GM10248 (cell line): ENCODE results near the gene TMEM63A.

Experiments
- CTCF ChIA-PET: fragments of 300-600 bp; sonication (Branson Sonifier 250); formaldehyde crosslinking; extraction: SDS; loops from one replicate; lab custom pipeline; 2021; ENCODE audit warnings: antibody characterized with exemption; lab: Yijun Ruan, JAX
- POLR2A ChIA-PET: fragments of 350-650 bp; sonication (Branson Sonifier 250); formaldehyde crosslinking; extraction: SDS; loops from one replicate; lab custom pipeline; 2020; ENCODE audit warnings: antibody characterized with exemption; lab: Yijun Ruan, JAX
- DNase-seq: peaks from one replicate; pipeline ENCODE4 v3.0.0; 2012; ENCODE audit errors: extremely low spot score
- TF ChIP-seq, protein P1 (sequence below): IDR thresholded peaks from 2 replicates; pipeline ENCODE4 v1.5.1; 2012; ENCODE audit warnings: mild to moderate bottlenecking, low read depth; ENCODE audit errors: extremely low read depth, missing control alignments, control extremely low read depth

The TMEM63A gene

DNA sequence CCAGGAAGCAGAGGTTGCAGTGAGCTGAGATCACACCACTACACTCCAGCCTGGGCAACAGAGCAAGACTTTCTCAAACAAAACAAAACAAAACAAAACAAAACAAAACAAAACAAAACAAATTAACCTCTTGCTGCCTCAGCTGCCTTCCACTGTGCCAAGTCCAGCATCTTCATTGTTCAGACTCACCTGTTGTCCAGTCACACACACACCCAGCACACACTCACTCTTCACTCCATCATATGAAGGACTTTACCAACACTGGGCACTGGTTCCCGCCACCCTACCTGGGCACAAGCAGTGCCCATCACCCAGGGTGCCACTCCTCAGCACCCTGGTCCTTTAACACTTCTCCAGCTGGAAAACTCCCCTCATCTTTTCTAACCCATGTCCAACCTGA, 27.3 kb upstream of the TMEM63A start:
- TF ChIP-seq, protein P1, sequence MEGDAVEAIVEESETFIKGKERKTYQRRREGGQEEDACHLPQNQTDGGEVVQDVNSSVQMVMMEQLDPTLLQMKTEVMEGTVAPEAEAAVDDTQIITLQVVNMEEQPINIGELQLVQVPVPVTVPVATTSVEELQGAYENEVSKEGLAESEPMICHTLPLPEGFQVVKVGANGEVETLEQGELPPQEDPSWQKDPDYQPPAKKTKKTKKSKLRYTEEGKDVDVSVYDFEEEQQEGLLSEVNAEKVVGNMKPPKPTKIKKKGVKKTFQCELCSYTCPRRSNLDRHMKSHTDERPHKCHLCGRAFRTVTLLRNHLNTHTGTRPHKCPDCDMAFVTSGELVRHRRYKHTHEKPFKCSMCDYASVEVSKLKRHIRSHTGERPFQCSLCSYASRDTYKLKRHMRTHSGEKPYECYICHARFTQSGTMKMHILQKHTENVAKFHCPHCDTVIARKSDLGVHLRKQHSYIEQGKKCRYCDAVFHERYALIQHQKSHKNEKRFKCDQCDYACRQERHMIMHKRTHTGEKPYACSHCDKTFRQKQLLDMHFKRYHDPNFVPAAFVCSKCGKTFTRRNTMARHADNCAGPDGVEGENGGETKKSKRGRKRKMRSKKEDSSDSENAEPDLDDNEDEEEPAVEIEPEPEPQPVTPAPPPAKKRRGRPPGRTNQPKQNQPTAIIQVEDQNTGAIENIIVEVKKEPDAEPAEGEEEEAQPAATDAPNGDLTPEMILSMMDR, result no peak
- ChIA-PET CTCF (interaction anchor here (1.4 to 4.3 kb wide), 8 partner anchors 11 to 435 kb away, joined by 4 to 43 read pairs (median 10); partner anchors contain the start of genes PYCR2, SRP9 and TMEM63A), POLR2A (no interaction called here)

DNA sequence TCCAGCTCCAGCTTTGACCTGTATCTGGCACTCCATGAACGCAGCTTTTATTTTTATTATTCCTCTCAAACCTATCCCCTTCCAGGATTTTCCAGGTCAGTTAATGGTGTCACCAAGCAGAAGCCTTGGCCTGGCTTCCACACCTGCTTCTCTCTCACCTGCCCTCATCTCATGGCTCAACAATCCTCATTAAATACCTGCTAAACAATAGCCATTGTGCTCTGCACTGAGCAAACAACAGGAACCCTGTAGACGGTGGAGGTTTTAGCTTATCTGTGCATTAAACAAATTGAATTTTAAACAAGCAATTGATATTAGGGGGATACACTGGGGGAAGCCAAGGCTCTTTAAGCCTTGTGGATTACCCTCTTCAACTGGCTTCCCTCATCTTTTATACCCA, 26.6 kb upstream of the TMEM63A start:
- TF ChIP-seq, protein P1, result no peak
- DNase-seq, result no peak
- ChIA-PET POLR2A (no interaction called here), CTCF (interaction anchor here (1.0 to 4.3 kb wide), 5 partner anchors 11 to 434 kb away, joined by 3 to 34 read pairs (median 4); partner anchors contain the start of gene TMEM63A)

More for the DNA sequence above, 27.3 kb upstream of the TMEM63A start:
- DNase-seq, result no peak

DNA sequence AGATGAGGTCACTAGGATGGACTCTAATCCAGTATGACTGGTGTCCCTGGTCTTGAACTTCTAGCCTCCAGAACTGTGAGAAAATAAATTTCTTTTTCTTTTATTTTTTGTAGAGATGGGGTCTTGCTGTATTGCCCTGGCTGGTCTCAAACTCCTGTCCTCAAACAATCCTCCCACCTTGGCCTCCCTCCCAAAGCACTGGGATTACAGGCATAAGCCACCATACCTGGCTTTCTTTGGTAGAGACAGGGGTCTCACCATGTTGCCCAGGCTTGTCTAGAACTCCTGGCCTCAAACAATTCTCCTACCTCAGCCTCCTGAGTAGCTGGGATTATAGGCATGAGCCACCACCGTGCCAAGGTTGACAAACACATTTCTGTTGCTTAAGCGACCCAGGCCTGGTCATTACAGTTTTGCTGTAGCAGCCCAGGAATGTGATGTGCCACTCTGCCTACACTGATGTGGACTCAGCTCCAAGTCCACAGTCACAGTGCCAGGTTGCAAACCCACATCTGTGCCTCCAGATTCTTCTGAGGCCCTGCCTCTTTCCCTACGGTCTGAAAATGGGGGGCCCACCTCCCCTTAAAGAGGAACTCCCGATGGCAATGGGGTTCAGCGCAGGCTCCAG, 25.9 kb upstream of the TMEM63A start:
- ChIA-PET POLR2A (no interaction called here), CTCF (interaction anchor here (1.0 to 4.3 kb wide), 6 partner anchors 10 to 433 kb away, joined by 3 to 34 read pairs (median 4); partner anchors contain the start of genes SRP9 and TMEM63A)
- TF ChIP-seq, protein P1, result no peak
- no peak for DNase-seq

DNA sequence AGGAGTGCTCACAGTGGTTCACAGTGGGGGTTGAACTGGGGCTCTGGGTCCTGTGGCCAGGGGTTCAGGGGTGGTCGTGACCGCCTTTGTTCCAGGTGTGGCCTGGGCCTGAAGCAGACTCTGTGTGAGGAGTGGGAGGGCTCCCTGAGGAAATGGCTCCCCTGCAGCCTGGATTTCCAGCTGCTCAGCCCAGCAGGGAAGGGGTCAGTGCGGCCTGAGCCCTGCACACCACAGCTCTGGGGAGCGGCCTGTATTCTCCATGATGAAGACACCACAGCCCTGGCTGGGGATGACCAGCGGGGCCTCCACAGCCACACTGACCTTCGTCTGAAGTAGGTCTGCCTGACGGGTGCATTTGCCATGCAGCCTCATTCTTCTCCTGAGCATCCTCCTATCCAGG, 25.2 kb upstream of the TMEM63A start:
- TF ChIP-seq, protein P1, result no peak
- ChIA-PET POLR2A (no interaction called here), CTCF (interaction anchor here (1.1 to 3.6 kb wide), 3 partner anchors 16 to 432 kb away, joined by 3 to 26 read pairs (median 4); partner anchors contain the start of genes PYCR2 and SRP9)
- no peak for DNase-seq

DNA sequence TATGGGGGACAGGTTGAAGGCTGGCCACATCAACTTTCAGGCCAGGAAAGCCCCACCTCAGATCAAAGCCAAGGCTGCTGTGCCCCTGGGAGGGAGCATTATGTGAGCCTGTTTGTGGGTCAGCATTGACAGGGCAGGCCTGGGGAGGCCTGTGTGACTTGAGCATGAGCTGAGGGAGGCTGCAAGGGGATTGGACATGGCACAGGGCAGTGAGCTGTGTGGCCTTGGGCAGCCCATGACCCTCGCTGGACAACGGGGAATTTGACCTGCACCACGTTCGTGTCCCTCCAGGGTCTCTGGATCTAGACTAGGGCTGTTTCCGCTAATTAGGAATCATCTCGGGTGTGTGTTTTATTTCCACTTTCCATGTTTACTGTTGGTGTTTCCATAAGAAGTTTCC, 24.3 kb upstream of the TMEM63A start:
- ChIA-PET CTCF (interaction anchor here (1.1 to 3.6 kb wide), 3 partner anchors 17 to 431 kb away, joined by 3 to 26 read pairs (median 4); partner anchors contain the start of genes PYCR2 and SRP9), POLR2A (no interaction called here)
- TF ChIP-seq, protein P1, result no peak
- no peak for DNase-seq

DNA sequence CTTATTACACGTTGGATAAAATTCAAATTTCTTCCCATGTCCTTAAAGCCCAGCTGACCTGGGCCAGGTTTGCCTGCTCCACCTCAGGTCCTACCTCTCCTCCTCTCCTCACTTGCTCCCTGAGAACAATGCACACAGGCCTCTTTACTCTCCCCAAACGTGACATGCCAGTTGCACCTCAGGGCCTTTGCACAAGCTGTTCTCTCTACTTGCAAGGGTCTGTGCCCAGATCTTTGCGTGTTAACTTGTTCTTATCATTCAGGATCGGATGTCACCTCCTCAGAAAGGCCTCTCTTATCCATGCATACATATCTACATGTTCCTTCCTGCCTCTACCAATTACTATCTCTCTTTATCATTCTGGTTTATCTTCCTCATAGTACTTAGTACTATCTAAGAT, 21.4 kb upstream of the TMEM63A start:
- no peak for DNase-seq
- TF ChIP-seq, protein P1, result no peak
- ChIA-PET POLR2A (no interaction called here), CTCF (interaction anchor here (1.6 to 3.6 kb wide), 2 partner anchors 126 to 428 kb away, joined by 3 to 26 read pairs; partner anchors contain the start of gene SRP9)
